SK-N-SH (cell line): ENCODE measurements around the gene ZFP64. TPM values are rescaled to one million over a fixed set of nuclear protein-coding genes. Genes with fewer than 3 reads are reported as not detected.

ENCODE experiments used
- CTCF ChIA-PET: fragments of 300-600, 350-600 bp; formaldehyde crosslinking; extraction: SDS; loops from one replicate; lab custom pipeline; 2021; lab: Yijun Ruan, JAX
- POLR2A ChIA-PET: fragments of 350-600 bp; sonication (Branson Sonifier 250); formaldehyde crosslinking; extraction: SDS; loops from one replicate; lab custom pipeline; 2020; ENCODE audit warnings: antibody characterized with exemption, inconsistent platforms; lab: Yijun Ruan, JAX
- DNase-seq: peaks from one replicate; pipeline ENCODE4 v3.0.0; 2012
- H2AFZ ChIP-seq: fragments of 200-600 bp; sonication (generic); 2 replicates; pipeline ENCODE4 v1.8.1; 2016; ENCODE audit warnings: antibody characterized with exemption, mild to moderate bottlenecking, low read depth
- H3F3A ChIP-seq: fragments of 200-600 bp; sonication (generic); replicated peaks from 2 replicates; pipeline ENCODE3; 2016; ENCODE audit warnings: antibody characterized with exemption, mild to moderate bottlenecking; ENCODE audit not compliant: insufficient read depth
- H3K27ac ChIP-seq, 2 experiments: fragments of 200-500 bp in 1 of 2; fragments of 200-600 bp in 1 of 2; sonication (Bioruptor generic) in 1 of 2; sonication (generic), shearing (Covaris generic) in 1 of 2; 2 replicates each; pipeline versions ENCODE4 v1.5.1 to v1.6.1; 2014 to 2016; ENCODE audit warnings: low read depth in 2 of 2, inconsistent platforms in 1 of 2, low read length in 1 of 2, mild to moderate bottlenecking in 1 of 2, mixed read lengths in 1 of 2
- H3K27me3 ChIP-seq: fragments of 200-600 bp; sonication (generic), shearing (Covaris generic); 2 replicates; pipeline ENCODE4 v1.6.1; 2016; ENCODE audit warnings: mixed run types; ENCODE audit not compliant: insufficient read depth
- H3K36me3 ChIP-seq, 2 experiments: fragments of 200-500 bp in 1 of 2; fragments of 200-600 bp in 1 of 2; sonication (Bioruptor generic) in 1 of 2; sonication (generic) in 1 of 2; replicated peaks in 1 of 2; 2 replicates each; pipeline versions ENCODE3 to v1.5.1; 2014 to 2016; ENCODE audit warnings: low read length in 1 of 2, mild to moderate bottlenecking in 1 of 2; ENCODE audit not compliant: insufficient read depth in 2 of 2, control insufficient read depth in 1 of 2
- H3K4me1 ChIP-seq, 2 experiments: fragments of 200-500 bp in 1 of 2; fragments of 200-600 bp in 1 of 2; sonication (Bioruptor generic) in 1 of 2; sonication (generic), shearing (Covaris generic) in 1 of 2; 2 replicates each; pipeline versions ENCODE4 v1.5.1 to v1.6.1; 2014 to 2016; ENCODE audit warnings: low read depth in 1 of 2, low read length in 1 of 2, mixed run types in 1 of 2; ENCODE audit not compliant: insufficient read depth in 2 of 2, control insufficient read depth in 1 of 2
- H3K4me2 ChIP-seq: fragments of 200-600 bp; sonication (generic), shearing (Covaris generic); 2 replicates; pipeline ENCODE4 v1.6.1; 2017; ENCODE audit warnings: mixed run types
- H3K4me3 ChIP-seq, 2 experiments: fragments of 200-500 bp in 1 of 2; fragments of 200-600 bp in 1 of 2; sonication (Bioruptor generic) in 1 of 2; sonication (generic), shearing (Covaris generic) in 1 of 2; 2 replicates each; pipeline versions ENCODE4 v1.5.1 to v1.8.1; 2014 to 2016; ENCODE audit warnings: low read depth in 2 of 2, inconsistent platforms in 1 of 2, low read length in 1 of 2, mild to moderate bottlenecking in 1 of 2, mixed read lengths in 1 of 2, moderate library complexity in 1 of 2
- H3K79me2 ChIP-seq: fragments of 200-600 bp; sonication (generic); 2 replicates; pipeline ENCODE4 v1.8.1; 2017; ENCODE audit warnings: mild to moderate bottlenecking; ENCODE audit not compliant: insufficient read depth
- H3K9ac ChIP-seq: fragments of 200-600 bp; sonication (generic); 2 replicates; pipeline ENCODE4 v1.6.1; 2017; ENCODE audit warnings: mixed run types
- H3K9me2 ChIP-seq: fragments of 200-600 bp; sonication (generic); 2 replicates; pipeline ENCODE4 v1.6.1; 2017; ENCODE audit warnings: mixed run types
- H3K9me3 ChIP-seq: fragments of 200-600 bp; sonication (generic); 2 replicates; pipeline ENCODE4 v1.6.1; 2017; ENCODE audit warnings: mixed run types, mild to moderate bottlenecking, moderate library complexity
- H4K20me1 ChIP-seq: fragments of 200-600 bp; sonication (generic); 2 replicates; pipeline ENCODE4 v1.6.1; 2017; ENCODE audit warnings: mild to moderate bottlenecking, mixed run types; ENCODE audit not compliant: insufficient read depth
- ELF1 ChIP-seq: IDR thresholded peaks from 2 replicates; pipeline ENCODE4 v1.4.0; 2012
- EP300 ChIP-seq, 2 experiments: IDR thresholded peaks; 2 replicates each; pipeline versions ENCODE4 v1.4.0 to v1.6.1; 2012; ENCODE audit warnings: borderline replicate concordance in 1 of 2, low read depth in 1 of 2, low read length in 1 of 2
- JUND ChIP-seq: IDR thresholded peaks from 2 replicates; pipeline ENCODE4 v1.4.0; 2012
- MEF2A ChIP-seq: IDR thresholded peaks from 2 replicates; pipeline ENCODE4 v1.4.0; 2012; ENCODE audit warnings: low read depth, borderline replicate concordance
- NFIC ChIP-seq: IDR thresholded peaks from 2 replicates; pipeline ENCODE4 v1.4.0; 2012; ENCODE audit warnings: borderline replicate concordance
- NRF1 ChIP-seq: IDR thresholded peaks from 2 replicates; pipeline ENCODE4 v1.6.1; 2012; ENCODE audit warnings: low read depth, mild to moderate bottlenecking, low read length
- REST ChIP-seq: IDR thresholded peaks from 2 replicates; pipeline ENCODE4 v1.6.1; 2012; ENCODE audit warnings: mild to moderate bottlenecking, low read depth, low read length, moderate library complexity
- SMC3 ChIP-seq: IDR thresholded peaks from 2 replicates; pipeline ENCODE4 v1.6.1; 2012; ENCODE audit warnings: low read depth, low read length, improper control_type of control experiment
- TEAD4 ChIP-seq: IDR thresholded peaks from 2 replicates; pipeline ENCODE4 v1.4.0; 2012; ENCODE audit warnings: mild to moderate bottlenecking, borderline replicate concordance; ENCODE audit not compliant: insufficient read depth
- USF2 ChIP-seq: fragments of 150-350 bp; IDR thresholded peaks from 2 replicates; pipeline ENCODE4 v1.6.1; 2017; ENCODE audit warnings: antibody characterized with exemption, low read length, low read depth, borderline replicate concordance
- YY1 ChIP-seq: IDR thresholded peaks from 2 replicates; pipeline ENCODE4 v1.4.0; 2012; ENCODE audit warnings: low read depth, mild to moderate bottlenecking
- WGBS: methylation state at CpG from one replicate; pipeline ENCODE4 v1.1.6; 2017; ENCODE audit warnings: low lambda C conversion rate; 5-methylcytosine and 5-hydroxymethylcytosine counted together
- polyA plus RNA-seq, 3 experiments: library from polyadenylated mRNA; depleted of rRNA; stranded (reverse); fragments of >200 nt; gene quantifications; 2 replicates each; pipeline ENCODE4 v1.2.3, GENCODE V29; 2012

ZFP64 gene
- polyA plus RNA-seq, 1 of the 3 experiments (the other 2 are of a cell fraction), result 12.8 TPM

GRCh38 chr20:52143277-52143676, 48.3 kb downstream of the ZFP64 start:
- ChIA-PET CTCF (no interaction called here), POLR2A (no interaction called here)
- Histone ChIP-seq H3K36me3 (no peaks in the 10 kb centered on the region), H3K4me2 (no peak overlapping the region), H3K4me3 (no peak overlapping the region), H3K79me2 (no peaks in the 10 kb centered on the region), H3K9me2 (no peaks in the 10 kb centered on the region), H3K27ac (no peak overlapping the region), H3K9ac (no peak overlapping the region), H3K27me3 (no peaks in the 10 kb centered on the region), H3K9me3 (no peaks in the 10 kb centered on the region), H3F3A (peaks cover under 1% of the 10 kb centered on the region), H4K20me1 (no peaks in the 10 kb centered on the region), H2AFZ (no peak overlapping the region), H3K4me1 (no peaks in the 10 kb centered on the region)
- no peak for DNase-seq
- 78% methylated on average over 2 of the region's 2 CpGs for WGBS
- TF ChIP-seq YY1, result no peak
- no peak for TF ChIP-seq JUND
- no peak for TF ChIP-seq MEF2A
- TF ChIP-seq REST, result no peak
- no peak for TF ChIP-seq USF2
- no peak for TF ChIP-seq TEAD4
- TF ChIP-seq ELF1, result no peak
- TF ChIP-seq EP300 (IDR thresholded peaks at IDR 0.05; ENCODE audit: borderline replicate concordance in 1 of 2, low read depth in 1 of 2, low read length in 1 of 2), result no peak
- no peak for TF ChIP-seq NFIC

GRCh38 chr20:52142757-52143156, 48.8 kb downstream of the ZFP64 start:
- H3K4me3 ChIP-seq, result no peak overlapping the region
- WGBS, result 98% methylated on average over 2 of the region's 2 CpGs
- DNase-seq, result no peak
- no peak overlapping the region for H2AFZ ChIP-seq
- H3K4me1 ChIP-seq, result no peaks in the 10 kb centered on the region
- H3K27me3 ChIP-seq, result no peaks in the 10 kb centered on the region
- no peaks in the 10 kb centered on the region for H3K9me2 ChIP-seq
- H3K27ac ChIP-seq, result no peak overlapping the region
- no peaks in the 10 kb centered on the region for H3K9me3 ChIP-seq
- no peak overlapping the region for H3K9ac ChIP-seq
- no peak for TF ChIP-seq NRF1
- no peak for TF ChIP-seq SMC3
- no peak overlapping the region for H3K4me2 ChIP-seq
- peaks cover 3% of the 10 kb centered on the region for H3F3A ChIP-seq
- H3K79me2 ChIP-seq, result no peaks in the 10 kb centered on the region
- CTCF ChIA-PET, result no interaction called here
- POLR2A ChIA-PET, result no interaction called here
- H4K20me1 ChIP-seq, result no peaks in the 10 kb centered on the region
- no peaks in the 10 kb centered on the region for H3K36me3 ChIP-seq
